ENCODE data around the gene POLN. TPM values are rescaled to one million over a fixed set of nuclear protein-coding genes. Genes with fewer than 3 reads are reported as not detected.

POLN gene
- total RNA-seq, 1 donor from 2014 or later, result 0.21 TPM

- TF ChIP-seq CTCF (IDR thresholded peaks at IDR 0.05), result no peak
- peak in 1 of 2 donors; percentile 49 for DNase-seq (ENCODE audit: low spot score in 2 of 2)
- Histone ChIP-seq H3K9me3 (no peaks in the 10 kb centered on the region), H3K27me3 (peaks cover 15% of the 10 kb centered on the region), H3K4me3 (peak overlapping the region in 1 of 2 donors; percentile 78), H3K4me1 (peaks cover 5 to 10% of the 10 kb centered on the region in 2 donors), H3K27ac (no peak overlapping the region), H3K36me3 (no peaks in the 10 kb centered on the region)
- intact Hi-C loops (cut with DNase I), result no loop called here
Measured at GRCh38 chr4:2042947-2043395, 198.9 kb downstream of the POLN start.

- H3K9me3 ChIP-seq, result no peaks in the 10 kb centered on the region
- H3K4me3 ChIP-seq, result peak overlapping the region; percentile 66 to 78
- peaks cover 5 to 10% of the 10 kb centered on the region in 2 donors for H3K4me1 ChIP-seq
- no peaks in the 10 kb centered on the region for H3K36me3 ChIP-seq
- H3K27ac ChIP-seq, result no peak overlapping the region
- peak in 1 of 2 donors; percentile 61 for DNase-seq (ENCODE audit: low spot score in 2 of 2)
- intact Hi-C loops (cut with DNase I), result no loop called here
- TF ChIP-seq CTCF (IDR thresholded peaks at IDR 0.05), result no peak
- H3K27me3 ChIP-seq, result peaks cover 15% of the 10 kb centered on the region
Measured at GRCh38 chr4:2042204-2042946, 199.5 kb downstream of the POLN start.

GRCh38 chr4:2041239-2042130, 200.4 kb downstream of the POLN start:
- H3K4me3 ChIP-seq, result peak overlapping the region; percentile 66 to 78
- no peaks in the 10 kb centered on the region for H3K36me3 ChIP-seq
- H3K9me3 ChIP-seq, result no peaks in the 10 kb centered on the region
- no peak overlapping the region for H3K27ac ChIP-seq
- TF ChIP-seq CTCF (IDR thresholded peaks at IDR 0.05), result no peak
- intact Hi-C loops (cut with DNase I), result no loop called here
- H3K4me1 ChIP-seq, result peaks cover 5 to 10% of the 10 kb centered on the region in 2 donors
- H3K27me3 ChIP-seq, result peaks cover 15% of the 10 kb centered on the region
- DNase-seq (ENCODE audit: low spot score in 2 of 2), result peak; percentile 14 to 82

- H3K27ac ChIP-seq, result no peak overlapping the region
- no peaks in the 10 kb centered on the region for H3K9me3 ChIP-seq
- peaks cover 5 to 10% of the 10 kb centered on the region in 2 donors for H3K4me1 ChIP-seq
- no peak for TF ChIP-seq CTCF (IDR thresholded peaks at IDR 0.05)
- DNase-seq (ENCODE audit: low spot score in 2 of 2), result peak in 1 of 2 donors; percentile 49
- peak overlapping the region; percentile 66 to 78 for H3K4me3 ChIP-seq
- intact Hi-C loops (cut with DNase I), result no loop called here
- H3K36me3 ChIP-seq, result no peaks in the 10 kb centered on the region
- H3K27me3 ChIP-seq, result peaks cover 15% of the 10 kb centered on the region
Measured at GRCh38 chr4:2040391-2041238, 201.3 kb downstream of the POLN start.

- H3K4me1 ChIP-seq, result peaks cover 5 to 9% of the 10 kb centered on the region in 2 donors
- H3K36me3 ChIP-seq, result no peaks in the 10 kb centered on the region
- no peak overlapping the region for H3K4me3 ChIP-seq
- H3K9me3 ChIP-seq, result no peaks in the 10 kb centered on the region
- no peak for TF ChIP-seq CTCF (IDR thresholded peaks at IDR 0.05)
- intact Hi-C loops (cut with DNase I), result no loop called here
- peak in 1 of 2 donors; percentile 31 for DNase-seq (ENCODE audit: low spot score in 2 of 2)
- H3K27ac ChIP-seq, result no peak overlapping the region
- H3K27me3 ChIP-seq, result peaks cover 13% of the 10 kb centered on the region
Measured at GRCh38 chr4:2036866-2037265, 205.1 kb downstream of the POLN start.

Data from ascending aorta (tissue), 2 donors.